Measurements from ENCODE around the gene CAST.

DNA sequence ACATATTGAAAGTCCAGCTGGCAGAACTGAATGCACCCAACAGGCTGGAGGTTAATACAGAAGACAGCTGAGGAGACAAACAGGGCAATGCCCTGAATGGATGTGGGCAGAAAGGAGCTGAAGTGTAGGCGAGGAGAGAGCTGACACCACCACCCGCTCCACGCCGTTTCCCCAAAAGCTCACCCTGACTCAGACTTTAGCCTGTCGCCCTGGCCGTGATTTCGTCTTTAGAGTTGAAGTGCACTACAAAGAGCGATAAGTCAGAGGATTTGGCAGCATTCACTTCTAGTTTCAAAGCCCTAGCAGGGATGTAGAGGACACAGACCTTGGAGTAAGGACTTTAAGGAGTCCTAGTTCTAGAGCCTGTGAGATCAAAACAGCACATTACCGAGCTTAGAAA, 147.7 kb downstream of the CAST start:
- no peak for TF ChIP-seq CTCF (IDR thresholded peaks at IDR 0.05)
- no peak for TF ChIP-seq ZFX (IDR thresholded peaks at IDR 0.05; ENCODE audit: borderline replicate concordance)
